Measurements from ENCODE around the gene TRIM21.

- no peak for TF ChIP-seq CTCF (IDR thresholded peaks at IDR 0.05)
- TF ChIP-seq POLR2AphosphoS5 (IDR thresholded peaks at IDR 0.05), result no peak
- no peak for TF ChIP-seq POLR2A (IDR thresholded peaks at IDR 0.05; ENCODE audit: low read depth)
Measured at GRCh38 chr11:4381901-4382300, 11.6 kb downstream of the TRIM21 start.
